Muscle layer of colon (tissue), 2 donors: ENCODE data around the gene SEC24B.

Source experiments
- H3K27ac ChIP-seq: one replicate; pipeline ENCODE4 v1.7.0; 2013; ENCODE audit warnings: low read depth, mild to moderate bottlenecking, low read length, moderate library complexity
- H3K27me3 ChIP-seq, 2 donors: one replicate each; pipeline ENCODE4 v1.7.0; 2013; ENCODE audit warnings: low read length in 2 of 2, mild to moderate bottlenecking in 2 of 2; ENCODE audit not compliant: insufficient read depth in 2 of 2, control insufficient read depth in 1 of 2
- H3K36me3 ChIP-seq: one replicate; pipeline ENCODE4 v1.7.0; 2013; ENCODE audit warnings: mild to moderate bottlenecking, low read length; ENCODE audit not compliant: insufficient read depth
- H3K4me1 ChIP-seq: one replicate; pipeline ENCODE4 v1.7.0; 2013; ENCODE audit warnings: mild to moderate bottlenecking, low read length; ENCODE audit not compliant: insufficient read depth
- H3K4me3 ChIP-seq, 2 donors: one replicate each; pipeline ENCODE4 v1.7.0; 2013; ENCODE audit warnings: low read length in 2 of 2, low read depth in 1 of 2, mild to moderate bottlenecking in 1 of 2, moderate library complexity in 1 of 2
- H3K9ac ChIP-seq: one replicate; pipeline ENCODE4 v1.7.0; 2013; ENCODE audit warnings: low read length
- H3K9me3 ChIP-seq: one replicate; pipeline ENCODE4 v1.7.0; 2013; ENCODE audit warnings: mild to moderate bottlenecking, low read length
- donor health status: abdominal sarcoma.
- donor health status: Adenocarcinoma of cecum.

Gene SEC24B

DNA sequence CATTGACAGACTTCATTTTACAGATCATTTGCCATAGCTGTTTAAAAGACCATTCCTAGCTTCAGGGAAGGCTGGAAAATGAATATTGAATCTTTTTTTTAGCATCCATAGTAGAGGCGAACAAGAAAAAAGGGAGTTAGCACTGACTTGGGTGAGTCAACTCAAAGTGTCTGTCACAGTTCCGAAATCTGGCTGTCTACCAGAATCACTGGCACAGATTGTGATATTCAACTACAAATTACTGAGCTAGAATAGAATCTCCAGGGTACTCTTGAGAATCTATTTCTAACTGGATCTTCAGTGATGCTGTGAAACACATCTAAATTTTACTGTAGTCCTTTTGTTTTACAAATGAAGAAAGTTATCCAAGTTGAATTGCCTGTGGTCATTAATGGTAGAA is 31.5 kb downstream of the SEC24B start:
- no peak overlapping the region for H3K27ac ChIP-seq
- H3K4me3 ChIP-seq, result no peak overlapping the region
- peaks cover 12% of the 10 kb centered on the region for H3K4me1 ChIP-seq
- no peaks in the 10 kb centered on the region for H3K27me3 ChIP-seq
- H3K9me3 ChIP-seq, result no peaks in the 10 kb centered on the region
- H3K36me3 ChIP-seq, result peaks cover 27% of the 10 kb centered on the region
- H3K9ac ChIP-seq, result no peak overlapping the region

DNA sequence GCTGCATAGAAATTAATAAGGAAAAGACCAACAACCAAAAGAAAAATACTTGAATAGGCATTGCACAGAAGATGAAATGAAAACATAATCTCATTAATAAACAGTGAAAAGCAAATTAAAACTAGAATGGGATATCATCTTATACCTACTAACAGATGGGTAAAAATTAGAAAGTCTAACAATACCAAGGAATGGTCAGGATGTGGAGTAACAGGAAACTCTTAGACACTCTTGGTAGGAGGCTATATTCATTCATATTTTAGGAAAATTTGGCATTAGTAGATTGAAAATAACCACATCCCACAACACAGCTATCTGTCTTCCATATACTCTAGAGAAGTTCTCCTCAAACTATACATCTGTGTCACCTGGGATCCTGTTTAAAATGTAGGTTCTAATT is 36.3 kb downstream of the SEC24B start:
- H3K27me3 ChIP-seq, result no peaks in the 10 kb centered on the region
- H3K36me3 ChIP-seq, result peaks cover 7% of the 10 kb centered on the region
- H3K9me3 ChIP-seq, result no peaks in the 10 kb centered on the region
- H3K9ac ChIP-seq, result no peak overlapping the region
- H3K4me1 ChIP-seq, result peaks cover 20% of the 10 kb centered on the region
- H3K27ac ChIP-seq, result no peak overlapping the region
- H3K4me3 ChIP-seq, result no peak overlapping the region

DNA sequence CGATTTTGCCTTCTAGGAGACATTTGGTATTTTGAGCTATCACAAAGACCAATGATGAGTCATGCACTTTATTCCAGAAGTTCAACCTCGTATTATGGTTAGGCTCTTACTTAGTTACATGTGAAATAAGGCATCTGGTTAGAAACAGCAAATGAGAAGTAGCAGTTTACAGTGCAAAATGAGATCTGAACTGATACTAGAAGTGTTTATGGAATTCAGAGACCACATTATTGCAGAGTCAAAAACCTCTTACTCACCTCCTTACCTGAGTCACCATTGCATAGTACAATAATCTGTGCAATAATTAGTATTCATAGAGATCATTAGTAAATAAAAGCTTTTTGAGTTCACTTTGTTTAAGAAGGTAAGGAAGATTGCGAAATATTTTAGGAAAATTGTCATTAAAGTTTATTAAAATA is 38.7 kb downstream of the SEC24B start:
- Histone ChIP-seq H3K4me1 (peaks cover 11% of the 10 kb centered on the region), H3K36me3 (no peaks in the 10 kb centered on the region)

DNA sequence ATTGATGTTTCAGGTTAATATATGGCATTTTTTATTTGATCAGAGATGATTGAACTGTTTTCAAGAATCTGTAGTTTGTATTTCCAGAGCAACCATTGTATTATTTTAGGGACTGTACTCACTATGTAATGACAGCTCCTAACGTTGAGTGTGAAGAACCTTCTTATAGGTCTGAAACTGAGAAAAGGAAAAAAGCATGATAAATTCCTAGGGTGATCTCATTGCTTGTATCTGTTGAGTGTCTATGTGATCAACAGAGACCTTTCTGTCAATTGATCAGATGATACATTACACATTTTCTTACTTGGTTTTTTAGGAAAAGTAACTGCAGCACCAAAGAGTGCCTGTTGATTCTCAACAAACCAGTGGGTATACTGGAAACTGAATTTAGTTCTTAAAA is 40.2 kb downstream of the SEC24B start:
- Histone ChIP-seq H3K36me3 (no peaks in the 10 kb centered on the region), H3K27ac (no peak overlapping the region), H3K27me3 (no peaks in the 10 kb centered on the region), H3K4me1 (peaks cover 11% of the 10 kb centered on the region), H3K9me3 (no peaks in the 10 kb centered on the region), H3K4me3 (no peak overlapping the region), H3K9ac (no peak overlapping the region)

More for the DNA sequence above, 38.7 kb downstream of the SEC24B start:
- Histone ChIP-seq H3K27me3 (no peaks in the 10 kb centered on the region), H3K27ac (no peak overlapping the region), H3K9ac (no peak overlapping the region), H3K4me3 (no peak overlapping the region), H3K9me3 (no peaks in the 10 kb centered on the region)

DNA sequence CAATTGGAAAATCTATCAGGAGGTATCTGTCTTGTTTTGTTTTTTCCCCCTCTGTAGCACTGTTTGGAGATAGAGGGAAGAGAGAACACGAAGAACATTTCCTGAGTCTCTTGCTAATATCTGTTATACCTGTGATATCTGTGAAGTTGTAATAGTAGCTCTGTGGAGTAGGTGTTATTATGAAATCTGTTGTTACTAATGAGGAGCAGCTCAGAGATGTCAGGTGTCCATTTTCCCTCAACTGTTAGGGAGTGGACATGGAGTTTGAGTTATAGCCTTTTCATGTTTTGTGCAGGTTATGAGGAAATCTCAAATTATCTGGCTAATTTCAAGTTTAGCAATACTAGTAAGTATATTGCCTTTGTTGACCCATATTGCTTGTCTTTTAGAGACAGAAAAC is 52.4 kb downstream of the SEC24B start:
- Histone ChIP-seq H3K4me3 (no peak overlapping the region), H3K27ac (no peak overlapping the region), H3K9ac (no peak overlapping the region), H3K27me3 (no peaks in the 10 kb centered on the region), H3K36me3 (no peaks in the 10 kb centered on the region), H3K9me3 (no peaks in the 10 kb centered on the region), H3K4me1 (no peaks in the 10 kb centered on the region)

DNA sequence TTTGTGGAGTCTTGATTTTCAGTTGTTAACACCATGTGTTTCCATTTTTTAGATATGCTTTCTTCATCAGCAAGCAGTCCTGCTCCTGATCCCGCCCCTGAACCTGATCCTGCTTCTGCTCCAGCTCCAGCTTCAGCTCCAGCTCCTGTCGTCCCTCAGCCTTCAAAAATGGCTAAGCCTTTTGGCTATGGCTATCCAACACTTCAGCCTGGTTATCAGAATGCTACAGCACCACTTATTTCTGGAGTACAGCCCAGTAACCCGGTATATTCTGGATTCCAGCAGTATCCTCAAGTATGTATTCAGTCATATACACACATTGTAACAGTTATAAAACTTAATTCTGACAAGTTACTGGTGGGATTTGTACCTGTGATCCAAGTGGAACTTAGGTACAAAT is 60.9 kb downstream of the SEC24B start:
- no peaks in the 10 kb centered on the region for H3K27me3 ChIP-seq
- no peak overlapping the region for H3K27ac ChIP-seq
- H3K4me1 ChIP-seq, result no peaks in the 10 kb centered on the region
- H3K4me3 ChIP-seq, result no peak overlapping the region
- no peaks in the 10 kb centered on the region for H3K9me3 ChIP-seq
- H3K36me3 ChIP-seq, result peaks cover 15% of the 10 kb centered on the region
- no peak overlapping the region for H3K9ac ChIP-seq

DNA sequence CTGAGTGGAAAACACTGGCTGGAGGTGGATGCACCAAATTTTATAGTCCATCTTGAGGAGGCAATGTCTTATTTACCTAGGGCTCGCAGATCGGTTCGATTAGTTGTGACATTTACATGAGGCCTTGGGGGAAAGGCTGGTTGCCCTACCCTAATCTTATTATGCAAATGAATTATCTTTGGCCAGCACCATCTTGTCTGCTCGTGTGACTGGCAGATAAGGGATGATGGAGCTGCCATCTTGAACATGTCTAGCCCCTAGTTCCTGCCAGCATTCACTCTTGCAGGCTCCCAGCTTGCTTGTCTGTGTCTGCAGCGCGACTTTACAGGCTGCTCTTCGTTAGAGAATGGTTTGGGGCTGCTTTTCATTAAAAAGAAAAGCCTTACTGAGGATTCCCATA is 61.9 kb downstream of the SEC24B start:
- no peak overlapping the region for H3K9ac ChIP-seq
- no peaks in the 10 kb centered on the region for H3K9me3 ChIP-seq
- no peak overlapping the region for H3K27ac ChIP-seq
- peaks cover 15% of the 10 kb centered on the region for H3K36me3 ChIP-seq
- no peaks in the 10 kb centered on the region for H3K27me3 ChIP-seq
- no peaks in the 10 kb centered on the region for H3K4me1 ChIP-seq
- H3K4me3 ChIP-seq, result no peak overlapping the region

DNA sequence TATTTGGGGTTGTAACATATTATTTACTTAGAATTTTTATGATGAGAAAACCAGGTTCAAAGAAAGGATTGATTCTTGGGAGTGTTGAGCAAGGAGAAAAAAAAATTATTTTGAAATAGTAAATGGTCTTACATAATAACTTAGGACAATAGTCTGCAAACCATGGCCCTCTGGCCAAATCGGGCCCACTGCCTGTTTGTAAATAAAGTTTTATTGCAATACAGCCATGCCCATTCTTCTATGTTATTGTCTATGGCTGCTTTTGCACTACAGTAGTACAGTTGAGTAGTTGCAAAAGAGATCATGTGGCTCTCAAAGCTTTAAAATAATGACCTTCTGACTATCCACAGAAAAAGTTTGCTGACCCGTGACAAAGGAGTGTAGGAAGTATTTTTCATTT is 63.3 kb downstream of the SEC24B start:
- Histone ChIP-seq H3K4me3 (no peak overlapping the region), H3K9ac (no peak overlapping the region), H3K36me3 (peaks cover 26% of the 10 kb centered on the region), H3K27me3 (no peaks in the 10 kb centered on the region), H3K9me3 (no peaks in the 10 kb centered on the region), H3K27ac (no peak overlapping the region), H3K4me1 (no peaks in the 10 kb centered on the region)

DNA sequence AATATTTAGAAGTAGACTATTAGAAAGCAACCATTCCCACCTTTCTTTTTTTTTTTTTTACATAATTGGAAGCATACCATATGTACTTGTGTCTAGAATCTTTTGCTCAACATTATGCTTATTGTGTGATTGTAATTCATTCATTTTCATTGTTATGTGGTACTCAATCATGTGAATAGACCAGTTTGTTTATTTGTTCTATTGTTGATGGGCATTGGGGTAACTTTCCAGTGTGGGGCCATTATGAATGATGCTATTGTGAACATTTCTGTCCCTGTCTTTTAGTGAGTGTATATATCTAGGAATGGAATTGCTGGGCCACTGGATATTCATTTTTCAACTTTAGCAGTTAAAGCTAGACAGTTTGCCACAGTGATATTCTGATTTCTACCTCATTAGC is 63.9 kb downstream of the SEC24B start:
- Histone ChIP-seq H3K4me1 (no peaks in the 10 kb centered on the region), H3K9ac (no peak overlapping the region), H3K27me3 (no peaks in the 10 kb centered on the region), H3K27ac (no peak overlapping the region), H3K36me3 (peaks cover 26% of the 10 kb centered on the region), H3K9me3 (no peaks in the 10 kb centered on the region), H3K4me3 (no peak overlapping the region)

DNA sequence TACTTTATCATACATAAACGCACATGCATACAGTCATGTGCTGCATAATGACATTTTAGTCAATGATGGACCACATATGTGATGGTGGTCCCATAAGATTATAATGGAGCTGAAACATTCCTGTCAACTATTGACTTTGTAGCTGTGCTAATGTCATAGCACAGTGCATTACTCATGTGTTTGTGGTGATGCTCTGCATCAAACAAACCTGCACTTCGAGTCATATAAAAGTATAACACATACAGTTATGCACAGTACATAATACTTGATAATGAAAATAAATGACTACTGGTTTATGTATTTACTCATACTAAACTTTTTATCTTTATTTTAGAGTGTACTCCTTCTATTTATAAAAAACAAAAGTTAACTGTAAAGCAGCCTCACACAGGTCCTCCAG is 65.9 kb downstream of the SEC24B start:
- no peaks in the 10 kb centered on the region for H3K27me3 ChIP-seq
- H3K4me1 ChIP-seq, result no peaks in the 10 kb centered on the region
- H3K27ac ChIP-seq, result no peak overlapping the region
- H3K4me3 ChIP-seq, result no peak overlapping the region
- peaks cover 30% of the 10 kb centered on the region for H3K36me3 ChIP-seq
- no peak overlapping the region for H3K9ac ChIP-seq
- no peaks in the 10 kb centered on the region for H3K9me3 ChIP-seq

DNA sequence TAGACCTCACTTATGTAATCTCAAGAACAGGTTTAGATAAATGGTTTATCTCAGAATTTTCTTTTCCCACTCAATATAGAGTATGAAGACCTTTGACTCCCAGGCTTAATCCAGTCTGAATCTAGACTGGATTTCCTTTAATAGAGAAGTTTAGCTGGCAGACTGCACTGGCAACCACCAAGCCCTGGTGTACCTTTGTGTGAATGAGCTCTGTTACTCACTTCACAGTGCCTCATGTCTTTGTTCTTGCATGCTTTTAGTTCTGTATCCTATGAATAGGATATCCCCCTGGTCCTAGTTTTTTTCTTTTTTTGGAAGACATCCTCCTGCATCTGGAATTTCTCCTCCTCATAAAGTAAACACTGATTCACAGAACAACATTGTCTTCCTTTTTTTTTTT is 73.3 kb downstream of the SEC24B start:
- no peak overlapping the region for H3K9ac ChIP-seq
- no peak overlapping the region for H3K4me3 ChIP-seq
- H3K4me1 ChIP-seq, result no peaks in the 10 kb centered on the region
- H3K36me3 ChIP-seq, result peaks cover 13% of the 10 kb centered on the region
- no peak overlapping the region for H3K27ac ChIP-seq
- no peaks in the 10 kb centered on the region for H3K27me3 ChIP-seq
- H3K9me3 ChIP-seq, result no peaks in the 10 kb centered on the region

DNA sequence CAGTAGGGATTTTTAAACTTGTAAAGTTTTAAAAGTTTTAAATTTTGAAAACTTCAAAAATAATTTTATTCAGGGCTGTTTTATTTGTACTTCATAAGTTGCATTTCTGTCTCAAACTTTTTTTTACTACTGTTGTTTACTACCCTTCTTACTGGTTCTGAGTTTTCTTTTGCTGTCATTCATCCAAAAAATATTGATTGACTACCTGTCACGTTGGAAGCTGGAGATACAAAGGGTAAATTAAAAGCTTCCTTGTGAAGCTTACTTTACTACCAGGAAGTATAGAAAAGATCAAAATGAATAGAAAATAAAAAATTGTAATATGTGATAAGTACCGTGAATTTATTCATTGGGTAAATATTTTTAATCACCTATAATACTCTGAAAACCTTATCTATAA is 77.1 kb downstream of the SEC24B start:
- no peak overlapping the region for H3K9ac ChIP-seq
- H3K9me3 ChIP-seq, result no peaks in the 10 kb centered on the region
- H3K36me3 ChIP-seq, result peaks cover 20% of the 10 kb centered on the region
- H3K27ac ChIP-seq, result no peak overlapping the region
- H3K4me3 ChIP-seq, result no peak overlapping the region
- H3K27me3 ChIP-seq, result no peaks in the 10 kb centered on the region
- no peaks in the 10 kb centered on the region for H3K4me1 ChIP-seq
